Posterior vena cava (tissue), 2 donors: ENCODE results near the gene ANKRD29. TPM values are rescaled to one million over a fixed set of nuclear protein-coding genes. Genes with fewer than 3 reads are reported as not detected.

Experiments
- DNase-seq: peaks from one replicate; pipeline ENCODE4 v3.0.0-alpha.2; 2020; ENCODE audit warnings: low spot score
- intact Hi-C, 2 donors: fragments of 100-400 bp; cut with DNase I; formaldehyde crosslinking; loops; one replicate each; pipeline versions ENCODE4 v1.14.1 to v1.14.2; 2022 to 2023
- total RNA-seq, 2 donors: library from RNA; stranded (reverse); fragmentation: NEBNext Ultra II Directional; extraction: Animal tissue kit (Norgen Biotek cat#: 25700); gene quantifications; one replicate each; pipeline ENCODE4 v1.2.1, GENCODE V29; 2021
- donor health status: DM: yes; HTN: yes; CAD: no.
- donor health status: DM: yes; HTN: yes; CAD: no.

Gene ANKRD29
- total RNA-seq, 2 donors from 2014 or later: 16.7 to 24.2 TPM

DNA sequence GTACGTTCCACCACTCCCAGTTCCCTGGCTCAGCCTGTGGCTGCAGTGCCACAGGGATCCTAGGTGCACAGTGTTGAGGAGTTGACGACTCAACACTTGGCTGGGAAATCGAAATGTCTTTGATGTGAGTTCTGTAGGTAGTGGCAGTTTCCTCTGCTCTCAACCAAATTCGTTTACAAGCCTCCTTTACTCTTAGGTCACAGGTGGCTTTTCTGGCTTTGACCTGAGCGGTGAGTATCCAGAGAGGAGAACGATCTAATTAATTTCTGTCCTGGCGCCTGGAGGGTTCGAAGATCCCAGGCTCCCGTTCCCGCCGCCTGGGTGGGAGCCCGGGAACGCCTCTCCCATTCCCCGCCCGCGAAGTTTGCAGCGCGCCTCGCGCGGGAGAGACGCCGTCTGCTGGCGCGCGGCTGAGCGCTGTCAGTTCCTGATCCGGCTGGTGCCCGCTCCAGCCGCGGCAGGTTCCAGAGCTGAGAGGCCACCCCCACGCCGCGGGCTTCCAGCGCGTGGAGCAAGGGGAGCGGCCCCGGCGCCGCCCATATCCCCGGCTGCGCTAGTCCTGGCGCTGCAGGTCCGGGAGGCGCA lies 26.4 kb upstream of the ANKRD29 start, which contains the start of gene LAMA3:
TSS of gene LAMA3 (plus strand) at position 423 of the 585 bp plus-strand sequence. CDS start 231 bp downstream, outside the sequence.
- peak; percentile 89 for DNase-seq
- intact Hi-C loops: no loop called here

DNA sequence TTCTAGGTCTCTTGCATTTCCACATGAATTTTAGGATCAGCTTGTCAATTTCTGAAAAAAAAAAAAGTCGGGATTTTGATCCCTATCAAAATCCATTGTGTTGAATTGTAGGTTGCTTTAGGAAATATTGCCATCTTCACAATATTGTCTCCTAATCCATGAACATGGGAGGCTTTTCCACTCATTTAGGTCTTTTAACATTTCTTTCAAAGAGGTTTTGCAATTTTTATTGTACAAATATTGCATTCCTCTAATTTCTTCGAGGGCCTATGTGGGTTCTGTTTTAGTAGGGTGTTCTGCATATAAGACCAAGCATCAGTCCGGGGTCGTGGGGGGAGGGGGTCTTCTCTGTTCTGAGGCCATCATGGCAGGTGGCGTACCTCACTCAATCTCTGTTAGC lies 25.8 kb upstream of the ANKRD29 start:
- DNase-seq: no peak
- intact Hi-C loops: no loop called here

DNA sequence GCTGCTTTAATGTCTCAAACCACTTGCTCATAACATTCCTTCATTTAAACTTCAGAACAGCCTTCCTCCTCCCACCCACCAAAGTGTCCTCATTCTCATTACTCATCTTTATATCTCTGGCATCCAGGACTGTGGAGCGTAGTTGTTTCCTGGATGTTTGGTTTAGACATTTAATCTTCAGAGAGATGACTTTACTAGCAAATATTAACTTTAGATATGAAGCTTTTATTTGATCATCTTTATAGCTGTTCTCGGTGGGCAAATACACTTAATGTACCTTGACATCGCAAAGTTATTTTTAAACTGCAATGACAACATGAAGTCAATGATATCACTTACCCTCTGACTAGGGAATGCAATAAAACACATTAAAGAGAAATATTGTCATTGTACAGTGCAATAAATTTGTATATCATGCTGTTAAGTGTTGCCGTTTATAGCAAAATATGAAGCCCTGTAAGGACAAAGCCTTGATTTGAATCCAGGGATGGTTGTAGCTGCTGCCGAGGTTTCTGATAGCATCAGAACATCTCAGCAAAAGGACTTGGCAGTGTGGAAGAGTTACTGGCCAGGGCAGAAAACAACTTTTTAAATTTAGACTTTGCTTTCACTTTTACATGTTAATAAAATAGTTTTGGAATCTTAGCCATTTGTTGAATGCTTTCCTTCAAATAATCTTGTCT lies 21.9 kb upstream of the ANKRD29 start:
- intact Hi-C loops: no loop called here

DNA sequence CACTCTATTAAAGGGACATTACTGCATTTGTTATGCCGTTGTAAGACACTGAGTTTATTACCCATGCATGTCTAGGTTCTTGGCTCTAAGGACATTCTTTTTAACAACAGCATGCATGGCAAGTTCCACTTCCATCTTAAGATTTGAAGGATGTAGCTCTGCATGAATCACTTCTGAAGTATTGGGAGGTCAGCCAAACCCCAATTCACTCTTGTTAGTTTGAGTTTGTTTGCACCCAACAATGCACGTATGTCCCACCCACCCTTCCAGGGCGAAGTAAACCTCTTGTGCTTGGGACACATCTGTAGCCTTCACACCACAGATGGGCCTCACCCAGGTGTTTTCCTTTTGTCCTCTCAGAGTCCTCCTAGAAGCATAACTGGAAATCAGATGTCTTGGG lies 21.0 kb upstream of the ANKRD29 start:
- intact Hi-C loops: no loop called here

More for the DNA sequence above, 21.9 kb upstream of the ANKRD29 start:
- no peak for DNase-seq

DNA sequence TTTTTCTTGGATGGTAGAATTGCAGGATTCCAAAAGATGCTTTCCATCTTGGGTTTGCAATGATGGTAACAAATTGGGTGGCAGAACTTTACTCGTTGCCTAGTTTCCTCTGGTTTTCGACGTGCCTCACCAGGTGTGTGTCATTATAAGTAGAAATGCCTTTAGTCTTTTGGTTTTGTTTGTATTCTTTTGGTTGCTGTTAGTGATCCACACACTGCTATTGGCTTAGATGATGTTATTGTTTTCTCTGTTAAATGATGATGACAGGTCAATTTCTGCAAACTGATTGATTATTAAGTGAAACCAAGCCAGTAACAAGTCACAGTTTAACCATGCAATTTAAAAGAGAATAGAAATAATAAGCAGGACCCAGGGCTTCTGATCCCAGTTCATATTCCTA lies 20.4 kb upstream of the ANKRD29 start:
- intact Hi-C loops: no loop called here
- DNase-seq: no peak

More for the DNA sequence above, 21.0 kb upstream of the ANKRD29 start:
- no peak for DNase-seq

DNA sequence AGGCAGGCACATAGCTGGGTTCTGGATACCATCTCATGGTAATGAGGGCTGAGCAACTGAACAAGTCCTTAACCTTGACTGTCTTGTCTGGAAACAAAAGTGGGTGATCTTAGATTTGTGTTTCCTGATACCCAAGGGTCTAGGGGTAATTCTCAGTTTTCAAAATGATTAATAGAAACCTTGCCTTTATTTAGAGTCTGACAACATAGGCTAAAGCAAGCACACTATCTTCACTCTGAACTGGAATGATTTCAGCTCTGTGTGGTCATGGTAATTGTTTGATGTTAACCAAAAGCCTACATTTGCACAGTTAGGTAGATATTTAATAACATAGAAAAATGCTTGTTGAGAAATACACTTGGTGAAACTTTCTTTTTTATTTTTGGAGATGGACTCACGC lies 19.8 kb upstream of the ANKRD29 start:
- intact Hi-C loops: no loop called here
- no peak for DNase-seq

DNA sequence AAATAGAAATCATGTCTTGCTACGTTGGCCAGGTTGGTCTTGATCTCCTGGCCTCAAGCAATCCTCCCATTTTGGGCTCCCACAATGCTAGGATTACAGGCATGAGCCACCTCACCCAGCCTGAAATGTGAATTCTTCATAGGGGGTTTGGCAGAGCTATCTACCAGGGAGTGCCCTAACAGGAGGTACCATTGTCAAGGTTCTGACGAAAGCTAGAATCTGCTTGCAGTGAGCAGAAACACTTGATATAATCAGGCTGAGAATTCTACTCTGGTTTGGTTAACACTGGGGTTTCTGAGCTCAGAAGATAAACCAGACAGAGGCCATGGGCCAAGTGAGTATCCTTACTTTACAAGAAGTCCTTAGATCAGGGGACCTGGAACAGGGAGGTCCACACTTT lies 19.3 kb upstream of the ANKRD29 start:
- intact Hi-C loops: no loop called here
- no peak for DNase-seq

DNA sequence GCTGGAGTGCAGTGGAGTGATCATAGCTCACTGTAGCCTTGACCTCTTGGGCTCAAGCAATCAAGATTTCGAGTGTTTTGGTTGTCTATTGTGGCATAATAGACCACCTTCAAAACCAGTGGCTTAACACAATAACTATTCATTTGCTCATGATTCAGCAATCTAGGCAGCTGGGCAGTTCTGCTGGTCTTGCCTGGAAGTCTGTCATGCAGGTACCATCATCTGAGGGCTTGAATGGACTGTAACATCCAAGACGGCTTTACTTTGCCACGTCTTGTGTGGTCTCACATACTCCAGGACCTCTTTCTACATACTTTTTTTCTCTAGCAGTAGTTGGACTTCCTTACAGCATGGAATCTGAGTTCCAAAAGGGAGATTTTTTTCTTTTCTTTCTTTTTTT lies 13.2 kb upstream of the ANKRD29 start:
- intact Hi-C loops: no loop called here
- DNase-seq: no peak

DNA sequence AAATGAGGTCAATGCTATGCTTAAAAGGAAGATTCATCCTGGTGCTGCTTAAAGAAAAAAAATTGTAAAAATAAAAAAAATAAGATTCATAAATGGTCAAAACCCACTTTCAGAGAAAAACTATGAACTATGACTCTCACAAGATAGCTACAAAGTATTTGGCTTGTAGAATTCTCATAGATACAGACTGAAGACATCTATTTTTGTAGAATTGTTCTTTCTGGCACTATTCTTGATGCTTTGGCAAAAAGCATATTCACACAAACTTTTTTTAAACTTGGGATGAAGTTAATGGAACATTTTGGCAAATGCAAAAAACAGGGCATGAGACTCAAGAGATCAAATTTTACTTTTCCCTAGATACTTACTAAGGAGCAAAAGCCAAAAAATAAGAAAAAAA lies 12.5 kb upstream of the ANKRD29 start:
- DNase-seq: no peak
- intact Hi-C loops: no loop called here

DNA sequence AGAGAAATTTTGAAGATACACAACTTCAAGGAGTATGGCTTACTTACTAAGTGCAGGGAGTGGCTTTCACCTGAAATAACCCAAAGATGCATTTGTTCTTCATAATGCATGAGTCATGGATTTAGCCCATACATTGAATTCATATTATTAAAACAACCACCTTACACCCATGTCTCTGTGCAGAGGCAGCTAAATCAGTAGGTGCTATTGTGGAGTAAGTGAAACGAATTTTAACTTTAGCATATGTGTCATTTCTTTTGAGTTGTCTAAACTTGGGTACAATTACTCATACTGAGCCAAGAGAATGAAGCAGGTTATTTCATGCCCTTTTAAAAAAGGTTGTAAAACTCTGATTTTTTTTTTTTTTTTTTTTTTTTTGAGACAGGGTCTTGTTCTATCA lies 11.0 kb upstream of the ANKRD29 start:
- no peak for DNase-seq
- intact Hi-C loops: no loop called here

DNA sequence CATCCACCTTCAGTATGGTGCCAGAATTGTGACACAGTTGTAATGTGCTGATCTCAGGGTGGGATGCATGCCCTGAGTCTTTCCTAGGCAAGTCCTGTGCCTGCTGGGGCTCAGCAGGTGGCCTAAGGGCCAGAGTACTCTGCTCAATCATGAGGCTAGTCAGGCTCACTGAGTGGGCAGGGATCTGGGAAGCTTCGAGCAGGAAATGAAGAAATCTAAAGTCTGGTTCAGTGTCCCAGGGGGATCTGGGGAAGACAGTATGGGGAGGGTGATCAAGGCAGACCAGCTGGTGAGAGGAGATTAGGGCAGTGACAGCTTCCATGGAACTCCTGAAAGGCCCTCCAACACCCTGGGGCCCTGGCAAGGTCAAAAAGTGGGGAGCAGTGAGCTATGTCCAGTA lies 8.9 kb upstream of the ANKRD29 start:
- no peak for DNase-seq
- intact Hi-C loops: no loop called here

DNA sequence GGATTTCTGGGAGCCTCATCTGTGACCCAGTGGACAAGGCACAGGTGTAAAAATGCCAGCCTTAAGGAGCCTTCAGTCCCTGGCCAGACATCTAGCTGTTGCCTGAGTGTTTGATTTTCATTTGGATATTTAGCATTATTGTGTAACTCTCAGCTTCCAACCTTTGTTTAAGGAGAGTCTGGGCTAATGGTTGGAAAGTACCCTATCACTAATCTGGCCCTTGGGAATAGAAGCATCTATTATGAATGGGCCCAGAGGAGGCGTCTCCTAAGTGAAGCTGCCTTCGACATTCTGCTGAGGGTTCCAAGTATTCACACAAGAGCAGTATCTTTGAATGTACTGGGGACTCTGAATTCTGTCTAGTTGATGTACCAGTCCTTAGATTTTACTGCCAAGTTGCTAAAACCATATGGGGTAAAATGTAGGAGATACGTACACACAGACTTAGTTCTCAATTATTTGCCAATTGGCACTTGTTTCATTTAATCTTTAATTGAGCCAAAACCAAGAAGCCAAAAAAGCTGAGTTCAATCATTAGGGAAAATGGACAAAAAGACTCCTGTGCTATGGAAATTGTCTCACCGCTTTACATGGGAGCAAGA lies 7.2 kb upstream of the ANKRD29 start:
- DNase-seq: no peak
- intact Hi-C loops: no loop called here

DNA sequence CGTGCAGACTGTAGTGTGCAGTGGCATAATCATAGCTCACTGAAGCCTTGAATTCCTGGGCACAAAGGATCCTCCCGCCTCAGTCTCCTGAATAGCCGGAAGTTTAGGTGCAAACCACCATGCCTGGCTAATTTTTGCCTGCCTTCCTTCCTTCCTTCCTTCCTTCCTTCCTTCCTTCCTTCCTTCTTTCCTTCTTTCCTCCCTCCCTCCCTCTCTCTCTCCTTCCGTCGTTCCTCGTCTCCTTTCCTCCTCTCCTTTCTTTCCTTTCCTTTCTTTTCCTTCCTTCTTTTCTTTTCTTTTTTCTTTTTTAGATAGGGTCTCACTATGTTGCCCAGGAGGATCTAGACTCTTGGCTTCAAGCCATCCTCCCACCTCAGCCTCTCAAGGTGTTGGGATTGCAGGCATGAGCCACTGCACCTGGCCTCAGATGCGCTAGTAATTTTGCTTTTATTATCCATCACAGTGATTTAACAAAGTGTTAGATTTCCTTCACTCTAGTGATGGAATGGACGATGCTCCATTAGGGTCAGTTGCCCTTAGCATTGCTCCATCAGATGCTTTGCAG lies 6.6 kb upstream of the ANKRD29 start:
- intact Hi-C loops: no loop called here
- no peak for DNase-seq

DNA sequence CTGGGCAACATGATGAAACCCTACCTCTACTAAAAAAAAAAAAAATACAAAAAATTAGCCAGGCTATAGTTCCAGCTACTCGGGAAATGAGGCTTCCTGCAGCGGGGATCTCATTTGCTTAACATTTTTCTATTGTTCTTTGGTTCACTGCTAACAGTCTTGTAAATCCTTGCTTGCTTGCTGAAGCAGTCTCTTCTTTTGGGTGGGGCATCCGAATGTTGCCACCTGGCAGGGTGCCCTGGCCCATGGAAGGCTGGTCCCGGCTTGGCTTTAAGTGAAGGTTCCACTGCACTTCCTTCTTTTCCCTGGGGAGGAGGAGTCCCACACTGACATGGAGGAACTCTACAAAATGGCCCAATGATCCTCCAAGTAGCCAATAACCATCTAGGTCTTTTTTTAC lies 6.0 kb upstream of the ANKRD29 start:
- intact Hi-C loops: no loop called here
- DNase-seq: no peak

DNA sequence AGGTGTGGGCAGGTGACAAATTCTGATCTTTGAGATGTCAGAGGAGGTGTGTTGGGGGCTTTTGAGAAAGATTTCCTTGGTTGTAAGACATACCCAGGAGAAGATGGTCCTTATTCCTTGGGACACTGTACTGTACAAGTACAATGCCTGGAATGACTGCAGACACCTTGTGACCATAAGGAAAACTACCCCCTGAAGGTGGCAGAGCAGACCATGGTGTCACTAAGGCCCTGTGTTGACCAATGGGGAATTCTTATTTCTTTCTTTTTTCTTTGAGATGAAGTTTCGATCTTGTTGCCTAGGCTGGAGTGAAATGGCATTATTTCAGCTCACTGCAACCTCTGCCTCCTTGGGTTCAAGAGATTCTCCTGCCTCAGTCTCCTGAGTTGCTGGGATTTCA lies 4.4 kb upstream of the ANKRD29 start:
- intact Hi-C loops: no loop called here
- DNase-seq: no peak

DNA sequence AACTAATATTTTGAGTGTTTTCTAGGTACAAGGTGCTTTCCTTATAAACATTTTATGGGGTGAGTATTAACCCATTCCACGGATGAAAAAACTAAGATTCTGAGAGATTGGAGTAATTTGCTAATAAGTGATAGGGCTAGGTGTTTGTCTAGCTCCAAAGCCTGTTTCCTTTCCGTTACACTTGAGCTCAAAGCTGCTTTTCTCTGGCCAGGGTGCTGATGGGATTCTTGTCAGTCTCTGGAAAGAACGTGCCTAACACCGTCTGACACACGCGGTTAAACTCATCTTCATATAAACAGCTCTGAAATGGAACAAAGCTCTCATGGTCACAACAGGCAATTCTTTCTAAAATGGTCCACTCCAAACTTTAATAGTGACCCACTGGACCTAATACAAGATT lies 2.0 kb upstream of the ANKRD29 start:
- intact Hi-C loops: no loop called here
- no peak for DNase-seq

DNA sequence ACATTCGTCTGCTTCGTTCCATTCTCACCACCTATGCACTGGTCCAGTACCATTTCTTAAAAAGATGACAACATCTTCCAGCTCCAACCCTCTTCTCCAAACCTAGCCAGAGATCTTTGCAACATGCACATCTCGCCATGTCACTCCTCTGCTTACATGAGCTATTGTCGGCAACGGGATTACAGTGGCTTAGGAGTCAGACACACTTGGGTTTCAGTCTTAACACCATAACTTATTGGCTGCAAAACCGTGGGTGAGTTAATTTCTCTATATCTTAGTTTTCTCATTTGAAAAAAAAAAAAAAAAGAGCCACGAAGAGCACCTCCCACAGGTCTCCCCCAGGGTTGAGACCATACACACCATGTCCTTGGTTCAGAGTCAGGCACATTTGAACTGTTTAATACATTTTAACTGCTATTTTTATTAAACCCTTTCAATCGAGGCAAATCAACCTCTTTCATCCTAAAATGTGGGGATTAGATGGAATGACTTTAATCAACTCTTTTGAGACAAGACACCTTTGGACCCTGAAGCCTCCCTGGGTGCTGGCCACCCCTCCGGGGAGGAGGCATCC lies 889 bp downstream of the ANKRD29 start:
- intact Hi-C loops: no loop called here
- no peak for DNase-seq

DNA sequence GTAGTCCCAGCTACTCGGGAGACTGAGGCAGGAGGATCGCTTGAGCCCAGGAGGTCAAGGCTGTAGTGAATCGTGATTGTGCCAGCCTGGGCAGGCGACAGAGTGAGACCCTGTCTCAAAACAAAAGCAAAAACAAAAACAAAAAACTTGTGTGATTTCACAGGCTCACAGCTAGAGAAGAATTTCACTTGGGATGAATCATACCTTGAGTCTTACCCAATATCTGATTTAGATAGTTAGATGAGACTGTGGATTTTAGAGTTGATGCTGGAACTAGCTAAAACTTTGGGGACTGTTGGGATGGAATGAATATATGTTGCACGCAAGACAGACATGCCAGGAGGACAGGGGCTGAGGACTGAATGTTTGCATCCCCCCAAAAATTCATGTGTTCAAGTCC lies 4.4 kb downstream of the ANKRD29 start:
- intact Hi-C loops: no loop called here
- DNase-seq: no peak

DNA sequence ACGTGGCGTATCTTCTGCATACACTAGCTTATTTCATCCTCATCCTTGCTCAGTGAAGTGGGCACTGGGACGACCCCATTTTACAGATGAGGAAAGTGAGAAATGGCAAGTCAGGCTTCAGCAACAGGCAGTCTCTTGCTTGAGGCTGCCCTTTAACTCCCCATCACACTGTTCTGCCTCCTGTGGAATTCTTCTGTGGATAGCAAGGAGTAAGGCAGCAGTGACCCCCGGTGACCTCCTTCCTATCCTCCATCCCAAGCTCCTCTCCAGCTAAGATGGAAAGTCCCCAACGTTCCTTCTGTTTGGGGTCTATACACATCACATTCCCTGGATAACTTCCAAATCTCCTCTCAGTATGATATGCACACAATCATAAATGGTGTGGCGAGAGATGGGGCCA lies 10.5 kb downstream of the ANKRD29 start:
- intact Hi-C loops: no loop called here
- no peak for DNase-seq
